ENCODE measurements around the gene C6orf15.

The C6orf15 gene

GRCh38 chr6:31112478-31112877 is at the start of gene C6orf15:
Gene C6orf15, minus strand, starts transcription at chr6:31112575. Its CDS starts 20 bp downstream, at chr6:31112555.
- no peak for ATAC-seq
- no peak within 1 kb of the TSS for H3K27ac Mint-ChIP-seq
- no peak within 1 kb of the TSS for H3K4me3 Mint-ChIP-seq
- H3K27me3 Mint-ChIP-seq = peaks cover 1% of the 10 kb centered on the region
- no peak for DNase-seq
- H3K36me3 Mint-ChIP-seq (ENCODE audit: low read depth) = no peaks in the 10 kb centered on the region
- H3K4me1 Mint-ChIP-seq = no peaks in the 10 kb centered on the region
- no peaks in the 10 kb centered on the region for H3K9me3 Mint-ChIP-seq

GRCh38 chr6:31161216-31162126 is 49.1 kb upstream of the C6orf15 start:
- DNase-seq (no peak), ATAC-seq (no peak)
- Mint-ChIP-seq H3K27me3 (peaks cover 3% of the 10 kb centered on the region), H3K4me1 (peaks cover 58% of the 10 kb centered on the region), H3K36me3 (ENCODE audit: low read depth) (peaks cover 41% of the 10 kb centered on the region), H3K4me3 (no peak overlapping the region), H3K9me3 (no peaks in the 10 kb centered on the region), H3K27ac (no peak overlapping the region)

DNA sequence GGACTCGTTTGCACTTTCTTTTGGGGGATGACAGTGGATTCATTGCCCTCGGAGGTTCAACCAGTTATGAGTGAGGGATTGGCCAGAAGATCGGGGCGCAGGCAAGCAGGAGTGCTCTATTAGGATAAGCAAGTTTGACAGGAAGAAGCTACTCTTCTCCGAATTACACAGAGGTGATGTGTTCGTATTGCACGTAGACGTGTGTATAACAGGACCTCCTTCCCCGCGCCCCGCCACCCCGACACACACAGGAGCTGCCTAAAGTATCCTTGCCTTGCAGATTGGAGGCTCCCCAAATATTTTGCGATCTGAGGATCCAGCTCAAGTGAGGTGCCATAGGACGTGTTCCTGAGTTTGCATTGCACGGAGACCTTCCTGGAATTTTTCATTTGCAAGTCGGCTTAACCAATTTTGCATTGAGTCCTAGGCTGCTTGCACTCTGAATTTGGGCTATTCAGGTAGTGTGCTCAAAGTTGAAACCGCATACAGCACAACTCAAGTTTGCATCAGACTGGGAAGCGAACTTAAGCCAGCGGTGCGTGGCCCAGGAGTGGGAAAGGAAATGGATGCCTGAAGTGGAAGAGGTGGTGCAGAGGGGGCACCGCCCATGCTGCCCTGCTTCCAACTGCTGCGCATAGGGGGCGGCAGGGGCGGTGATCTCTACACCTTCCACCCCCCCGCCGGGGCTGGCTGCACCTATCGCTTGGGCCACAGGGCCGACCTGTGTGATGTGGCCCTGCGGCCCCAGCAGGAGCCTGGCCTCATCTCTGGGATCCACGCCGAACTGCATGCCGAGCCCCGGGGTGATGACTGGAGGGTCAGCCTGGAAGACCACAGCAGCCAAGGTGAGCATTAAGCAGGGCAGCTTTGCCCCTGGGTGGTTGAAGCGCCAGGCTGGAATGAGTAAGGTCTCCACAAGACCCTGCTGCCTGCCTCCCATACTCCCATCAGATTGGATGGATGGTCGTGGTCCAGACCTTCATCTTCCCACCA is 46.8 kb upstream of the C6orf15 start:
- H3K36me3 Mint-ChIP-seq (ENCODE audit: low read depth) = peaks cover 52% of the 10 kb centered on the region
- peak; percentile 22 for ATAC-seq

DNA sequence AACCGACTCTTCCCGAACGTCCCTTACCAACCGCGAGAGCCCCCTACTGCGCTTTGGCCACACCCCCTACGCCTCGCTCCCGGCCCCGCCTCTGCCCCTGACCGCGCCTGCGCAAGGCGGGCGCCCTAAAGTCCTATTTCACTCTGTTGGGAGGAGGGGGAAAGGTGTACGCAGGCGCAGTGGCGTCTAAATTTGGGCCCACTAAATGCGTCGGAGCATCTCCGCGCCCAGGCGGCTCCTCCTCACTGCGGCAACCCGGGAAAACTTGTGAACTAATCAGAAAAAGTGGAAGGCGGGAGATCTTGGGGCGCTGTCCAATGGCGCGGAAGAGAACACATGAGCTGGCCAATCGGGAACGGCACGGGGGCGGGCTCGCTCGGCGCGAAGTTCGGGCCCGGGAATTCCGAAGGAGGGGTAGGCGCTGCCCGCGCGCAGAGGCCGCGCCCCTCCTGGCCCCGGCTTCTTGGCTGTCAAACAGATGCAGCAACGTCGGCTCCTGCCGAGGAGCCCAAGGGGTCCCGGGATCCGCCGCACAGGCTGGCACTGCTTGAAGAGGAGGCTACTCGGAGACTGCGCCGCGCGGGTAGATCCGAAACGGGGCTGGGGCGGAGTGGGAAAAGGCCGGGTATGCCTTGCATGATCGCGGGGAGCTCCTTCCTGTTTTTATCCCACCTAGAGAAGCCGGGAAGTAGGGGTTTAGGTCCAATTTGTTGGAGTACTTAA is 45.9 kb upstream of the C6orf15 start, which contains the start of gene TCF19:
Gene TCF19, plus strand, starts transcription at position 450 of the 723 bp plus-strand sequence. CDS start 881 bp downstream, outside the sequence.
- H3K4me3 Mint-ChIP-seq = peak within 1 kb of the TSS; percentile 97
- no peaks in the 10 kb centered on the region for H3K9me3 Mint-ChIP-seq
- H3K27ac Mint-ChIP-seq = peak within 1 kb of the TSS; percentile 97

More for the DNA sequence above, 46.8 kb upstream of the C6orf15 start:
- Mint-ChIP-seq H3K4me1 (peaks cover 52% of the 10 kb centered on the region), H3K4me3 (peak overlapping the region; percentile 97), H3K27ac (peak overlapping the region; percentile 97), H3K9me3 (no peaks in the 10 kb centered on the region), H3K27me3 (peaks cover 3% of the 10 kb centered on the region)
- peak; percentile 46 for DNase-seq

DNA sequence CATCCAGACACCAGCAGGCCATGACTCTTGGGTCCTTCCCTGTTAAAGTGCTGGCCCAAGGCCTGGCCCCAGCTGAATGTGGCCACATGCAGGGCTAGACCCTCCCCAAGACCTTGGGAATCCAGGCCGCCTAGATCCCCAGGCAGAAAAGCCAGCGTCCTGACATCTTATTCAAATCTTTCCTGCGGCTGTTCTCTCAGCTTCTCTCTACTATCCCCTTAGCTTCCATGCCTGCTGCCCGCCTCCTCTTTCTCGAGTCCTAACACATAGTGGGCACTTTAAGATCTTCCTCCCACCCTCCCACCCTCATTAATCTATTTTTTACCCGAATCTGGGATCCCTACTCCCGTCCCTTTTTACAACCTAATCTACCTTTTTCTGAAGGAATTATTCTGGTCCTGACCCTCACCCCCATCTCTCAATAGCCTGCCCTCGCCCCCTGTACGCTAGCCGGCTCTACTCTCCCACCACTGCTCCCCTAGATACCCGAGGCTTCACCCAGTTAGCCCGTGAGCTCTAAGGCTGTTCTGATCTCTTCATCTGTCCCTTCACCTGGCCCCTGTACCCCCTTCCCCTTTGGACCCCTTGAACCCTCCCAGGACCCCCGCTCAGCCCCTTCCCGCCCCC is 45.3 kb upstream of the C6orf15 start, which contains the start of gene CCHCR1:
Gene CCHCR1, minus strand, starts transcription at position 290 of the 627 bp plus-strand sequence. Its CDS starts 202 bp downstream, at position 88.
- Mint-ChIP-seq H3K27ac (peak within 1 kb of the TSS; percentile 97), H3K4me1 (peaks cover 38% of the 10 kb centered on the region), H3K36me3 (ENCODE audit: low read depth) (peaks cover 48% of the 10 kb centered on the region), H3K4me3 (peak within 1 kb of the TSS; percentile 97), H3K27me3 (peaks cover 3% of the 10 kb centered on the region), H3K9me3 (no peaks in the 10 kb centered on the region)
- ATAC-seq (peak; percentile 35), DNase-seq (no peak)

More for the DNA sequence above, 45.9 kb upstream of the C6orf15 start, which contains the start of gene TCF19:
- ATAC-seq (peak; percentile 84), DNase-seq (peak; percentile 99)
- peaks cover 43% of the 10 kb centered on the region for H3K4me1 Mint-ChIP-seq
- H3K36me3 Mint-ChIP-seq (ENCODE audit: low read depth) = peaks cover 48% of the 10 kb centered on the region
- peaks cover 3% of the 10 kb centered on the region for H3K27me3 Mint-ChIP-seq

- DNase-seq = no peak
- Mint-ChIP-seq H3K4me1 (peaks cover 34% of the 10 kb centered on the region), H3K27me3 (peaks cover 3% of the 10 kb centered on the region), H3K9me3 (no peaks in the 10 kb centered on the region), H3K36me3 (ENCODE audit: low read depth) (peaks cover 38% of the 10 kb centered on the region), H3K27ac (no peak overlapping the region), H3K4me3 (peak overlapping the region; percentile 97)
- ATAC-seq = no peak
These were observed 44.3 kb upstream of the C6orf15 start for GRCh38 chr6:31156641-31157040.

GRCh38 chr6:31154436-31154835 is 42.1 kb upstream of the C6orf15 start:
- Mint-ChIP-seq H3K9me3 (no peaks in the 10 kb centered on the region), H3K4me3 (no peak overlapping the region), H3K4me1 (peaks cover 21% of the 10 kb centered on the region), H3K36me3 (ENCODE audit: low read depth) (peaks cover 32% of the 10 kb centered on the region), H3K27me3 (peaks cover 3% of the 10 kb centered on the region), H3K27ac (no peak overlapping the region)
- no peak for ATAC-seq
- no peak for DNase-seq

- H3K36me3 Mint-ChIP-seq (ENCODE audit: low read depth) = peaks cover 21% of the 10 kb centered on the region
- no peak overlapping the region for H3K4me3 Mint-ChIP-seq
- DNase-seq (no peak), ATAC-seq (no peak)
- H3K27me3 Mint-ChIP-seq = no peaks in the 10 kb centered on the region
- H3K4me1 Mint-ChIP-seq = peaks cover 13% of the 10 kb centered on the region
- no peak overlapping the region for H3K27ac Mint-ChIP-seq
- H3K9me3 Mint-ChIP-seq = no peaks in the 10 kb centered on the region
These were observed 40.4 kb upstream of the C6orf15 start for GRCh38 chr6:31152781-31153180.

DNA sequence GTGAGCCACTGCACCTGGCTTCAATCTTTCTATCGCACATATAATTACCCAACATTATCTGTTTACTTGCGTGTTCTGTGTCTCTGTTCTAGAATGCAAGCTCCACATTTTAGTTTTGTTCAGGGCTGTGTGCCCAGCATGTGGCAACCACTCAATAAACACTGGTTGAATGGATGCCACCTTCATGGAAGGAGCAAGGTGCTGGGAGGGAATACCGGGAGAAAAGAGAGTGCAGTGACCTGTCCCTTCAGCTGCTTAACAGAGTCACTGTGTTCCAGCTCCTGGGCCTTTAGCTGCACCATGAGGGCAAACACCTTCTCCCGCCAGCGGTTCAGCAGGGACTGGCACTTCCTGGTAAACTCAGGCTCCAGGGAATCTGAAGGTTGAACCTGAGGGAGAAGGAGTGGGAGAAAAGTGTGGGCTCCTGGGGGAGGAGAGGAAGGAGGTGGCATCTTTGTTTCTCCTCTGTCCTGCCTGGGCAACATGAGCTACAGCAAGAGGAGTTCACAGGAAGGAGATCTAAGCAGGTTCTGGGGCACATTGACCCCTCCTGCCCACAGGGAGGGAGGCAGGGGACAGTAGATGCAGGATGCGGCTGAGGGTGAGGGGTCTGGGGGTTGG is 37.6 kb upstream of the C6orf15 start:
- DNase-seq (no peak), ATAC-seq (no peak)
- H3K27ac Mint-ChIP-seq = no peak overlapping the region
- H3K4me3 Mint-ChIP-seq = no peak overlapping the region
- no peaks in the 10 kb centered on the region for H3K4me1 Mint-ChIP-seq
- no peaks in the 10 kb centered on the region for H3K9me3 Mint-ChIP-seq
- no peaks in the 10 kb centered on the region for H3K27me3 Mint-ChIP-seq
- peaks cover 12% of the 10 kb centered on the region for H3K36me3 Mint-ChIP-seq (ENCODE audit: low read depth)

DNA sequence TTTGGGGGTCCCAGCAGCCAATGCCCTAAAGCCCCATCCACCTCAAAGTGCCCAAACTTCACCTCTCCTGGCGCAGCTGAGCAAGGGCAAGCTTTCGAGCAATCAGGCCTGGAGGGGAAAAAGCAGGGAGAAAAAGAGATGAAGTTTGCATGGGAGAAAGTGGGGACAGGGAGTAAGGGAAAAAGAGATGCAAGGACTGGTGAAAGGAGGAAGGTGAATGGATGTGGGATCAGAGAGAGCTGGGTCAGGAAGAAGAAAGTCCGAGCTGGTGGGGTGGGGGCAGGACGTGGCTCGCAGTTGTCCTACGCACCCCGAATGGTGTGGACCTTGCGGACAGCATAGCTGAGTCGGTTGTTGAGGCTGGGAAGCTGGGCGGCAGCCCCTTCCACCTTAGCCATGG is 33.0 kb upstream of the C6orf15 start:
- ATAC-seq (no peak), DNase-seq (no peak)
- H3K27me3 Mint-ChIP-seq = no peaks in the 10 kb centered on the region
- peaks cover 4% of the 10 kb centered on the region for H3K36me3 Mint-ChIP-seq (ENCODE audit: low read depth)
- H3K4me3 Mint-ChIP-seq = no peak overlapping the region
- no peaks in the 10 kb centered on the region for H3K9me3 Mint-ChIP-seq
- H3K4me1 Mint-ChIP-seq = no peaks in the 10 kb centered on the region
- H3K27ac Mint-ChIP-seq = no peak overlapping the region

- Mint-ChIP-seq H3K9me3 (no peaks in the 10 kb centered on the region), H3K27me3 (no peaks in the 10 kb centered on the region), H3K27ac (no peak overlapping the region), H3K4me3 (no peak overlapping the region), H3K36me3 (ENCODE audit: low read depth) (peaks cover 4% of the 10 kb centered on the region), H3K4me1 (no peaks in the 10 kb centered on the region)
- no peak for ATAC-seq
- DNase-seq = no peak
These were observed 32.6 kb upstream of the C6orf15 start for GRCh38 chr6:31144970-31145340.

GRCh38 chr6:31144296-31144969 is 32.1 kb upstream of the C6orf15 start:
- no peak overlapping the region for H3K4me3 Mint-ChIP-seq
- H3K27me3 Mint-ChIP-seq = no peaks in the 10 kb centered on the region
- no peak overlapping the region for H3K27ac Mint-ChIP-seq
- H3K4me1 Mint-ChIP-seq = no peaks in the 10 kb centered on the region
- peaks cover 2% of the 10 kb centered on the region for H3K36me3 Mint-ChIP-seq (ENCODE audit: low read depth)
- ATAC-seq = no peak
- H3K9me3 Mint-ChIP-seq = no peaks in the 10 kb centered on the region
- no peak for DNase-seq

DNA sequence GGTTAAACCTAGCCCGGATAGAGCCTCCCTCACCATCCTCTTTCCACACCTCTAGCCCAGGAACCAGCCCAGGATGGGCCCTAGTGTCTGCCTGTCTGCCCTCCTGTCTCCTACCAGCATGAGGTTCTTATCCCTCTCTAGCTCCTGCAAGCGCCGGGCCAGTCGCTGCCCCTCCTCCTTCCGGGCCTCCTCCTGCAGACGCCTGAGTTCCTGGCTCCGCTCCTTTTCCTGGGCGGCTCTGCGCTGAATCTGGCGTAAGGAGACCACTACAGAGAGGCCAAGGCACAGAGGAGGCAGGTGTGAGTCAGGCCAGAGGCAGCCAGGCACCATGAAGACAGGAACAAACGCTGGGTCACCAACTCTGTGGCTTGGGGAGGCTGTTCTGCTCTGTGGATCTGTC is 30.8 kb upstream of the C6orf15 start:
- DNase-seq (no peak), ATAC-seq (no peak)
- Mint-ChIP-seq H3K27me3 (peaks cover 2% of the 10 kb centered on the region), H3K4me1 (no peaks in the 10 kb centered on the region), H3K27ac (no peak overlapping the region), H3K36me3 (ENCODE audit: low read depth) (peaks cover 2% of the 10 kb centered on the region), H3K9me3 (no peaks in the 10 kb centered on the region), H3K4me3 (no peak overlapping the region)

All from activated naive CD8-positive, alpha-beta T cell treated with anti-CD3 and anti-CD28 coated beads, Interleukin-2, amount 50 U/mL, for 24 hours (primary cell).